ENCODE measurements around the gene PTH1R.

PTH1R gene

GRCh38 chr3:46917257-46917656 is 39.7 kb downstream of the PTH1R start:
- DNase-seq, result no peak

GRCh38 chr3:46918202-46918601 is 40.7 kb downstream of the PTH1R start:
- DNase-seq, result no peak

GRCh38 chr3:46918634-46919033 is 41.1 kb downstream of the PTH1R start:
- no peak for DNase-seq

DNA sequence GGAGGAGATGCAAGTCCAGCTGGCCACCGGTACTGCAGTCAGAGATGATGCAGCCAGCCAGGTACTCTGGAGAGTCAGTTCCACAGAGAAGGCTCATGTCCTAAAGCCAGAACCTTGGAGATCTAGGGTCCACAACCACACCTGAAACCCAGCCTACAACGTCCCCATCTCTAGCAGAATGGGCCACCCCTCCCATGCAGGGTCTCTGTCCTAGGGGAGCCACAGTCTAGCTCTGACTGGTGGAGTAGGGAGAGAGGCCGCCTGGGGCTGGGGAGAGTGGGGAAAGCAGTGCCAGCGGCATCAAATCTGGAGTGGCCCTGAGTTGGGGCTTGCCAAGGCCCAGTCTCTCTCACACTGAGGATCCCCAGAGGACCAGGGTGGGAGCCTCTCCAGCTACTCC is 43.5 kb downstream of the PTH1R start:
- DNase-seq, result no peak

GRCh38 chr3:46921871-46922271 is 44.4 kb downstream of the PTH1R start:
- DNase-seq, result no peak

DNA sequence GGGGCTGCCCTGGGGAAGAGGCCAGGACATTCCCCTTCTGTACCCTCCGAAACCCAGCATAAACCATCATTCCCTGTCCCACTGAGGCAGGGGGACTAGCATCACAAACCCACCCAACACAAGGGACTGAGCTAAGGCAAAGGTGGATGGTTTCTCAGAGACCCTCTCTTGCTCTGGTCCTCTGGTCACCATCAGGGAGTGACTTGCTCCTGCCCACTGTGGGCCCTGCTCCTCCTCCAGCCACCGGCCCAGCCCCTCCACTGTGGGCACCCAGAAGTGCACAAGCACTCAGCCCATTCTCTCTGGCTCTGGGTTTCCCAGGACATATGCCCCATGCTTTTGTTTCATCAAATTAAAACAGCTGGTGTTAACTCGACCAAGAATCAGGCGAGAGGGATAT is 44.9 kb downstream of the PTH1R start:
- DNase-seq, result no peak

- DNase-seq, result no peak
These were observed 45.5 kb downstream of the PTH1R start for GRCh38 chr3:46922871-46923558.

- DNase-seq, result no peak
These were observed 46.2 kb downstream of the PTH1R start for GRCh38 chr3:46923559-46924350.

GRCh38 chr3:46924921-46925584 is 47.5 kb downstream of the PTH1R start:
- DNase-seq, result no peak

DNA sequence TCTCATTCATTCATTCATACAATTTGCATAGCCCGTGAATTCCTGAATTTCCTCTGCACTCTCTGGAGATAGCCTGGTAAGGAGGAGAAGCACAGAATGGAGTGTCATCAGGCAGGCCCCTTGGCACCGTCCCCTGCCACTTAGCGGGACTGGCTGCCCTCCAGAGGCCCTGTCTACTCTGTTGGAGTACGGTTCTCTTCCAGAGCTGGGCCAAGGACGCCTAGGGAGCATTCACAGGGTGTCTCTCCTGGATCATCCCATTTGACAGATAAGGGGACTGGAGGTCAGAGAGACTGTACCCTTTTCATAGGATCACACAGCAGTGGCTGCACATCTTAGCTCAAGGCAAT is 48.0 kb downstream of the PTH1R start:
- DNase-seq, result no peak

GRCh38 chr3:46926039-46926438 is 48.5 kb downstream of the PTH1R start:
- DNase-seq, result no peak

GRCh38 chr3:46926447-46926846 is 48.9 kb downstream of the PTH1R start:
- no peak for DNase-seq

DNA sequence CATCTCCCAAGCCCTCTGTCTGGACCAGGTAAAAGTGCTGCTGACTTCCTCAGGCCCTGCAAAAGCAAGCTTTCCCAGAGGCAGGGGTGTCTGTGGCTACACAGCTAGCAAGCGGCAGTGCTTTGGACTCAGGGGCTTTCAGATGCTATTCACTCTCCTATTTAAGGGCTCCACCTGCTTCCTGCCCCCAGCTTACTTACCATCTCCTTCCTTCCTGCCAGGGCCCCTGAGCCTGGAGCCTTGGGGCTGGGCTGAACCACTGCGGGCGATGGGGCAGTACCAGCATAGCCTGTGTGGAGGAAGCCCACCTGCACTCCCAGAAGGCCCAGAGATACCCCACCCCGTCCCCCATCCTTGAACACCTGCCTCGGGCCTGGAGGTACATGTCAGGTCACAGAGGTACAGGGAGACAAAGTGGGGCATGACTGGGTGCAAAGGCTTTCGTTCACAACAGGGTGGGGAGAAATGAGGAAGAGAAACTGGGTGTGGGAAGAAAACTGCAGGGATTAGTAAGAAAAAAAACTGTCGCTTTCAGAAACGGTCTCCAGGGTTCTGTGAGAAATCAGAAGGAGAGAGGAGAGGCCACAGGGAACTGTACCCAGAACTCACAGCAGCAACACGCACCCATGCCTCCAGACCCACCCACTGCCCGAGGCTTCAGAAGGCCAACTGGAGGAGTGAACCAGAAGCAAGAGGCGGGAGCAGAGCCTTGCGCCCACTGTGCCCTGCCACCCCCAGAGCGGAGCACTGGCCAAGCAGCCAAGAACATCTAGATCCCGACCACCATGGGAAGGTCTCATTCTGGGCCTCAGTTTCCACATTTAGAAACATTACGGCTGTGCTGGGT is 49.6 kb downstream of the PTH1R start:
- peak; percentile 64 for DNase-seq

DNA sequence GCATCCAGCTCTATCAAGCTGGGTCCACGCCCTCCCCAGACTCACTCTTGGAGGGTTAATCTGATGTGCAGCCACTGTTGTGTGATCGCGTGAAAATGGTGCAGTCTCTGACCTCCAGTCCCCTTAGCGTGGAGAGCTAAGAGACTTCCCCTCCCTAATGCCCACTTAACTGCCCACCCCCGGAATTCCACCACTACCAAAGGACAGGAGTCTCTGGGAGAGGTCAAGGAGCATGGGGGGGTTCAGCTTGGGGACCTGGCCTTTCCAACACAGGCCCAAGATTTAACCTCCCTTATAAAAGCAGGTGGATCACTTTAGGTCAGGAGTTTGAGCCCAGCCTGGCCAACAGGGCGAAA is 50.2 kb downstream of the PTH1R start:
- no peak for DNase-seq

DNA sequence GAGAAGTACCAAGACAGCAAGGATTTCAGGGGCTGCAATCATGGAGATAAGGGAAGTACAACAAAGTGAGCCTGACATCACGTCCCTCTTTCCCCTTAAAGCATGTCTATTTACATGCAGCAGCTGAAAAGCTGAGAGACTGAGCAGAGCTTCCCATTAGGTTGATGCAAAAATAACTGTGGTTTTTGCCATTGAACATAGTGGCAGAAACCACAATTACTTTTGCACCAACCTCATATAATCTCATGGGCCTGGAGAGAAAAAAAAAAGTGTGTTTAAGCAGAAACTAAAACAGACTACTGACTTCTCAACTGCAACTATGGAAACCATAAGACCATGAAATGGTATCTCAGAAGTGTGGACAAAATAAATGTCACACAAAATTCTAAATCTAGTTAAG is 50.8 kb downstream of the PTH1R start:
- DNase-seq, result no peak

DNA sequence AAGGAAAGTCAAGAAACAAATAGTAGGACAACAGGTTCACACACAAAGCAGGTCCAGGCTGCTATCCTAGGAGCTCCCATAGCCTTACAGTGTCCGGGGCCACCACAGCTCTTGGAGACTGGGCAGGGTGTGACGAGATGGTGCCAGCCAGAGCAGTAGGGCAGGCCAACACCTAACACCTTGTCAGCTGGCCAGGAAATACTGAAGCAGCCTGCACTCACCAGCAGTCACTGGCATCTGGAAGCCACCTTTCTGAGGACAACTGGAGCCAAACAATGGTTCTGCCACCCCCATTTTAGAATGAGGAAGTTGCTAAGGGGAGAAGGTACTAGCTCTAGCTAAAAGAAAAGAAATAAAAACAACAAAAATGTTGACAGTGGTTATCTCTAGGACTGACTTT is 51.8 kb downstream of the PTH1R start:
- DNase-seq, result peak; percentile 48

- DNase-seq, result peak; percentile 55
These were observed 52.8 kb downstream of the PTH1R start for GRCh38 chr3:46930166-46930944.

DNA sequence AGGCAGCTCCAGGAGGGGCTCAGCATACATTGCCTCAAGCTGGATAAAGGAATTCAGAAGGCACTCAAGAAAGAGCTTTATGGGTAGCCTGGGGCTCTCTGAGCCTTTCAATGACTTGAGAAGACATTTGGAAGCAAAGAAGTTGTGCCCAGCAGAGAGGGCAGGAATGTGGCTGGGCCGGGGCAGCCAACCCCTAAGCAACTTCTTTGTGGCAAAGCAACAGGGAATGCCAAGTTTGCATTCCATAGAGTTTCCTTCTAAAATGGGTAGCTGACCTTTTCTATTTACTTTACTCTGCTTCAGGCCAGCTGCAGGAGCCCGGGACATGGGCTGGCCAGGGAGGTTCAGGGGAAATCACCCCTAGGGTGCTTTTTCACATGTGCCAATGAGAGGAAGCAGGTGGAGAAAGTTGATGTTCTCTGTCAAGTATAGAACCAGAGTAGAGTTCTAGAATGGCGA is 53.5 kb downstream of the PTH1R start:
- DNase-seq, result no peak

DNA sequence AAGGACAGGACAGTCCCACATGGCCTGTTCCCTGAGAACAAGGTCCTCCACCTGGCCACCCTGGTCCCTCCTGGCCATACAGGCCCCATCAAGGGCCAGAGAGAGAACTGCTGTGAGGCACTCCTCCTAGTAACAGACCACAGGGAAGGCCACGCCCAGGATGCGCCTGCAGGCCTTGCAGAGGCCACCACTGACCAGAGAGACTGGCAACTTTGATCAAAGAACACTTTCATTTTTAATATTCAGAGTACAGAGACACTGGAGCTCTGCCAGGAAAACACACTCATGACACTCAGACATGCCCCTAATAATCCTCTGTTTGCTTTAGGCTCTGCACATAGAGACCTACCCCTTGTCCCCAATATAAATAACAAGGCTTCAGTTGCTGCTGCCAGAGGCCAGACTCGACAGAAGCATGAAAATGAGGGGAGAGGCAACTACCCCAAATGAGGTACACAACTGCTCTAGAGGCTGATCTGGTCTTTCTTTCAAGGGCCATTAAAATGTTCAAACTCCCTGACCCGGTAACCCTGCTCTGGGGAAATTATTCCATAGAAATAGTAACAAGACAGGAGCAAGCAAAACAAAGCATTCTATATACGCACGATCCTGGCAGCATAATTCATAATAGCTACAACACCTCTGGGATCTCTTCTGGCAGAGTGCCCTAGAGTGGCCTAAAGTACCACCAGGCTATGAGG is 54.3 kb downstream of the PTH1R start:
- DNase-seq, result peak; percentile 62

DNA sequence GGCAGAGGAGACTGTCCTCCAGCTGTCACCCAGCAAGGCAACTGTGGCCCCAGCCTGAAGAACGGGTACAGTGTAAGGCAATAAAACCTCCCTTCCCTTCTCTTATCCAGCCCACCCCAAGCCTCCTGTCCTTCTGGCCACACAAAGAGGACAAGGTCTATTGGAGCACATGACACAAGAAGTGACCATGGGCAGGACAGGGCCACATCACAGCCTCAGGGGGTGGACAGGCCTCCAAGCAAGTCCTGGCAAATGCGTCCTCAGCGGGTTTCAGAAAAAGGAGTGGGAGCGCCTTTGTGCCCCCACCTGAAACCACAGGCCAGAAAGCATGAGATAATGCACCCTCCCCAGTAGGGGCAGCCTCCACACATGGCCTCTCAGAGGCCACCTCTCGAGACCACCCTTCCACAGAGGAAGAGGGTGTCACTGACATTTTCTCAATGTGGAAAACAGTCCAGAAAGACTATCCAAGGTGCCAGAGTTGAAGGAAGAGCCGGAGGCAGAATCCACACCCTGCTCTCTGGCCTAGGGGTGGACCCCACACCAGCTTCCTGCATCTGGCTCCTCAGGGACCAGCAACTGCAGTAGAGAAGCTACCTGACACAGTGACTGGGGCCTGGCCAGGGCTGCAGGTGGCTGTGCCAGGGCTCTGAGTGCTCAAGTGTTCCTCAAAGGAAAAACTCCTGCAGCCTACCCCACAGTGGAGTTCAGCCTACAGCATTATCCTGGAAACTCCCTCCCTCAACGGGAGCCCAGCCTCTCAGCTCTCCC is 55.1 kb downstream of the PTH1R start:
- DNase-seq, result peak; percentile 60

GRCh38 chr3:46933261-46933660 is 55.7 kb downstream of the PTH1R start:
- no peak for DNase-seq

Measured in activated effector memory CD4-positive, alpha-beta T cell treated with anti-CD3 and anti-CD28 coated beads, Interleukin-2, amount 50 U/mL, for 16 hours (primary cell).